Uterus (tissue), 2 donors: Measurements from ENCODE around the gene ADK.

Experiments
- CTCF ChIP-seq, 4 experiments: fragments of 200-600 bp in 2 of 4; fragments of 450-650 bp in 2 of 4; sonication (generic) in 2 of 4; IDR thresholded peaks; one replicate each; pipeline ENCODE4 v1.5.1; 2016 to 2019; ENCODE audit warnings: antibody characterized with exemption in 4 of 4, mild to moderate bottlenecking in 2 of 4, moderate library complexity in 1 of 4
- POLR2A ChIP-seq, 2 donors: fragments of 450-650 bp; IDR thresholded peaks; one replicate each; pipeline ENCODE4 v1.6.1; 2016; ENCODE audit warnings: antibody characterized with exemption in 2 of 2, mild to moderate bottlenecking in 1 of 2, moderate library complexity in 1 of 2

DNA sequence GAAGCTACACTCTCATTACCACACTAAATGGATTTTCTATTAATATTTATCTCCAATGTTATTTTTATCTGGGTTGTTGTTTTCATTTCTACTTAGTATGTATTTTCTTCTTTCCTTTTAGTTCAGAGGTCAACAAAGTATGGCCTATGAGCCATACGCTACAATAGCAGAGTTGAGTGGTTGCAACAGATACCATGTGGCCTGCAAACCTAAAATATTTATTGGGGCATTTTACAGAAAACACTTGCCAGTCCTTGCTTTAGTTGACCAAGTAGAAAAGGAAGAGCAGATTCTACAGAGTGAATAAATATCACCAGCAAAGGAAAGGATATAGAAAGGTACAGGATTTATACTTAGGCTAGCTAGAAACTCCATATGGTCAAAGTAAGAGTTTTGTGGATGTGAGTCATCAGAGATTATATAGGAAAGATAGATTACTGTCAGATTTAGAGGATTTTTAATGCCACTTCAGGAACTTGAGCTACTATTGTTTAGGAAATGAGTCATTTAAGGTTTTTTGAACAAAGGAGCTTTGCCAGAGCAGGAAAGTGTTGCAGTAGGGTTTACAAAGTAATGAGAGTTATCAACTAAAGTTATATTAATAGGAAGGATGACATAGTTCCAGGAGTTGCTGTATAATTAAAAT, 352.1 kb downstream of the ADK start:
- no peak for TF ChIP-seq CTCF (IDR thresholded peaks at IDR 0.05)
- no peak for TF ChIP-seq POLR2A (IDR thresholded peaks at IDR 0.05)
